SU-DHL-6 (cell line): ENCODE measurements around the gene CDK14.

ENCODE experiments used
- EZH2phosphoT487 ChIP-seq: fragments of 200-600 bp; sonication (generic), shearing (Covaris generic); conservative IDR thresholded peaks from 2 replicates; pipeline ENCODE4 v1.6.1; 2018; ENCODE audit warnings: mild to moderate bottlenecking, antibody characterized with exemption, low read length, moderate library complexity, mixed read lengths
- TF ChIP-seq, protein P1 (sequence below): fragments of 200-600 bp; sonication (generic); IDR thresholded peaks from one replicate; pipeline ENCODE4 v1.5.1; 2017; ENCODE audit warnings: antibody characterized with exemption, mild to moderate bottlenecking, low read length, moderate library complexity; ENCODE audit not compliant: insufficient read depth, poor library complexity, severe bottlenecking

DNA sequence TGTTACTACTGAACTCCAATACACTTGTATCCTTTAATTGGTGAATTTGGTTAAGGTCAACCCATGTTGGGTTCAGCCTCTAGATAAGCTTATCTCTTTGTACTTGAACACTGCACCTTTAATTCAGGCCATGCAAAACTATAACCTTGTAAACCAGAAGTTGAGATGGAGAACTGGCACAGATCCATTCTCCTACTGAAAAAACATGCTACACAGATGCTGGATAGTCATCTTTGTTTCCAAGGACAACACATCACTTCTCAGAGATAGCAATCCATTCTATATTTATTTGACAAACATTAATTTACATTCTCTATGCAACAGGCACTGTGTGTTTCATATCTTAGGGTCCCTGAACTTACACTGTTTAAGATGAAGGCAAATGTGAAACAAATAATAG, 2.9 kb upstream of the CDK14 start:
- TF ChIP-seq, protein P1, sequence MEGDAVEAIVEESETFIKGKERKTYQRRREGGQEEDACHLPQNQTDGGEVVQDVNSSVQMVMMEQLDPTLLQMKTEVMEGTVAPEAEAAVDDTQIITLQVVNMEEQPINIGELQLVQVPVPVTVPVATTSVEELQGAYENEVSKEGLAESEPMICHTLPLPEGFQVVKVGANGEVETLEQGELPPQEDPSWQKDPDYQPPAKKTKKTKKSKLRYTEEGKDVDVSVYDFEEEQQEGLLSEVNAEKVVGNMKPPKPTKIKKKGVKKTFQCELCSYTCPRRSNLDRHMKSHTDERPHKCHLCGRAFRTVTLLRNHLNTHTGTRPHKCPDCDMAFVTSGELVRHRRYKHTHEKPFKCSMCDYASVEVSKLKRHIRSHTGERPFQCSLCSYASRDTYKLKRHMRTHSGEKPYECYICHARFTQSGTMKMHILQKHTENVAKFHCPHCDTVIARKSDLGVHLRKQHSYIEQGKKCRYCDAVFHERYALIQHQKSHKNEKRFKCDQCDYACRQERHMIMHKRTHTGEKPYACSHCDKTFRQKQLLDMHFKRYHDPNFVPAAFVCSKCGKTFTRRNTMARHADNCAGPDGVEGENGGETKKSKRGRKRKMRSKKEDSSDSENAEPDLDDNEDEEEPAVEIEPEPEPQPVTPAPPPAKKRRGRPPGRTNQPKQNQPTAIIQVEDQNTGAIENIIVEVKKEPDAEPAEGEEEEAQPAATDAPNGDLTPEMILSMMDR, result no peak
- TF ChIP-seq EZH2phosphoT487, result no peak
